ENCODE measurements around the gene GPRC6A.
A peak's percentile ranks its signal among the peaks of the same experiment; 100 is the strongest.

GPRC6A gene

DNA sequence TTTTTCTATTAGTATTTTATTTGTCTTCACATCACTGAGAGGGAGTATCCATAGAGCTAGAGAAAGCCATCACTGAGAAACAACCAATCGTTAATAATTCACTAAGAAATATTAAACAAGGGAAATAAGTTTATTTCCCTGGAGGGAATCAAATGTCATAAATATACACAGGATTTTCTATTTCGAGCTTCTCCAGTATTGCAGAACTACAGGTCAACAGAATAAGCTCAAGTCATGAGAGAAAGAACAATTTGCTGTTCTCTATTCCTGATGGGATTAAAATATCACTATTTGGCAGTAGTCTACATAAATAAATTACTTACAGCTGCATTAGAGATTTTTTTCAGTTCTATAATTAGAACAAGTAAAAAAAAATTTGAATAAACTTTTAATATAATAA lies 61.2 kb downstream of the GPRC6A start:
- TF ChIP-seq, protein P1, sequence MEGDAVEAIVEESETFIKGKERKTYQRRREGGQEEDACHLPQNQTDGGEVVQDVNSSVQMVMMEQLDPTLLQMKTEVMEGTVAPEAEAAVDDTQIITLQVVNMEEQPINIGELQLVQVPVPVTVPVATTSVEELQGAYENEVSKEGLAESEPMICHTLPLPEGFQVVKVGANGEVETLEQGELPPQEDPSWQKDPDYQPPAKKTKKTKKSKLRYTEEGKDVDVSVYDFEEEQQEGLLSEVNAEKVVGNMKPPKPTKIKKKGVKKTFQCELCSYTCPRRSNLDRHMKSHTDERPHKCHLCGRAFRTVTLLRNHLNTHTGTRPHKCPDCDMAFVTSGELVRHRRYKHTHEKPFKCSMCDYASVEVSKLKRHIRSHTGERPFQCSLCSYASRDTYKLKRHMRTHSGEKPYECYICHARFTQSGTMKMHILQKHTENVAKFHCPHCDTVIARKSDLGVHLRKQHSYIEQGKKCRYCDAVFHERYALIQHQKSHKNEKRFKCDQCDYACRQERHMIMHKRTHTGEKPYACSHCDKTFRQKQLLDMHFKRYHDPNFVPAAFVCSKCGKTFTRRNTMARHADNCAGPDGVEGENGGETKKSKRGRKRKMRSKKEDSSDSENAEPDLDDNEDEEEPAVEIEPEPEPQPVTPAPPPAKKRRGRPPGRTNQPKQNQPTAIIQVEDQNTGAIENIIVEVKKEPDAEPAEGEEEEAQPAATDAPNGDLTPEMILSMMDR (IDR thresholded peaks at IDR 0.05; ENCODE audit: low read depth, low read length, missing control alignments), result no peak
- no peak overlapping the region for H3K4me3 ChIP-seq (ENCODE audit: low read depth, low read length)
- in situ Hi-C loops (cut with HindIII; ENCODE audit: low sequenced_read_pairs), result no loop called here
- no peak for DNase-seq (ENCODE audit: low read depth)

DNA sequence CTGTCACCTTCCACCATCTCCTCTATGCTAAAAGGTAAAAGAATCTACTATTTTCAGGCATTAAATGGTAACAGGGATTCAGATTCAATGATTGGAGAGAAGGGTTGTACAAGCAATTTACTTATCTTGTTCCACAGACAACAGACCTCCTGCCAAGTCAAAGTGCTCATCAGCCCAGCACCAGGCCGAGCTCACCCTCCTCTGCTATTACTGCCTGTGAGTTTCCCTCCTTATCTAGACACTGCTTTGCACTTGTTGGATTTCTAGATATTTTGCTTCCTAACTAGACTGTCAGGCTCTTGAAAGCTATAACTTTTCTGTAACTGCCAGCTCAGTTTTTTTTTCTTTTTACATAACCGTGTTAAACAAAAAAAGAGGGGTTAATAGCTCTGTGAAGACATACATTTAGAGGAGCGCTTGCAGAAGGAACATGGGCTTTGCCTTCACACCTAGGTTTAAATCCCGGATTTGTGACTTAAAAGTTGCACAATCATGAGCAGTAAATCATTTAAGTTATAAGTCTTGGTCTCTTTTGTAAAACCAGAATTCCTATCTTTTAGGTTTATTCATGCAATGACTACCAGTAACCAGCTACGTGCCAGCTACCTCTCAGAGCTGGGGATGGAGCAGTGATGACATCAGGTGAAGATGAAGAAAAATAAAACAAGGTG lies 62.2 kb downstream of the GPRC6A start:
- in situ Hi-C loops (cut with HindIII; ENCODE audit: low sequenced_read_pairs), result no loop called here
- no peak for DNase-seq (ENCODE audit: low read depth)
- H3K4me3 ChIP-seq (ENCODE audit: low read depth, low read length), result no peak overlapping the region
- TF ChIP-seq, protein P1 (IDR thresholded peaks at IDR 0.05; ENCODE audit: low read depth, low read length, missing control alignments), result no peak

DNA sequence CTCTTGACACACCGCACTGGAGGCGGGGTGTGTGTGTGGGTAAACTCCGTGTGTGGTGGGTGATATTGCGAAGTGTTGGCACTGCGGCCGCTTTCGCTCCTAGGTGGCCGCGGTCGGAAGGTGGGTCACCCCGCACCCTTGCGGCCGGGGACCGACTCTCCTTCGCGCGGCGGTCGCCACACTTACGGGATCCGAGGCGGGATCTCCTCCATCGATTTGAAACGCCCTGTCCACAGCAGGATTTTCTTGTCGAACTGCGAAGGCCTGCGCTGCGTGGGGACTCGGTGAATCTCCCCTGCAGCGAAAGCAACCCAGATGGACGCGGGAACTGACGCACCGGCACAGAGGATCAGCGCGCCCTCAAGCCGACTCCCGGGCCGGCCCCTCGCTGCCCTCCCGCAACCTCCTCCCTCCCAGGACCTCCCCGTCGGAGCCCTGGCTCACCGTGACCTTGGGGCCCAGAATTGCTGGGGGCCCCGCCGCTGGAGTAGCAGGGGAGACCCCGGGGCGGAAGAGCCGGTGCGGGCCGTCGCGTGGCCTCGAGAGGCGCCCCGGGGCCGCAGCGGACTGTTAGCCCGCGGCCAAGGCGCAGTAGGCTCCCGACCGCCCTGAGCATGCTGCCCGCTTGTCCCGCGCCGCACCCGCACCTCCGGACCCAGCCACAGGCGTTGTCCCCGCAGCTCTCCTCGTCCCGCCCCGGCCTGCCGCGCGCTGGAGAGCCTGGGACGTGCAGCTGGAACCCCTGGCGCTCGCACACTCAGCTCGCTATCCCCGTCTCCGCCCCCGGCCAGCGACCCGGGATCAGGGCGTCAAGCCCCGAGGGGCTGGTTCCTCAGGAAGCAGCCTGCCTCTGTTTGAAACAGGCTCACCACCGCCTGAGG lies 63.7 kb downstream of the GPRC6A start, which contains the start of gene FAM162B:
Gene FAM162B (minus strand): TSS at position 759 of the 881 bp plus-strand sequence. CDS start 143 bp downstream, at position 616.
- TF ChIP-seq, protein P1 (IDR thresholded peaks at IDR 0.05; ENCODE audit: low read depth, low read length, missing control alignments), result no peak
- H3K4me3 ChIP-seq (ENCODE audit: low read depth, low read length), result peak within 1 kb of the TSS; percentile 51
- in situ Hi-C loops (cut with HindIII; ENCODE audit: low sequenced_read_pairs), result no loop called here
- DNase-seq (ENCODE audit: low read depth), result no peak

DNA sequence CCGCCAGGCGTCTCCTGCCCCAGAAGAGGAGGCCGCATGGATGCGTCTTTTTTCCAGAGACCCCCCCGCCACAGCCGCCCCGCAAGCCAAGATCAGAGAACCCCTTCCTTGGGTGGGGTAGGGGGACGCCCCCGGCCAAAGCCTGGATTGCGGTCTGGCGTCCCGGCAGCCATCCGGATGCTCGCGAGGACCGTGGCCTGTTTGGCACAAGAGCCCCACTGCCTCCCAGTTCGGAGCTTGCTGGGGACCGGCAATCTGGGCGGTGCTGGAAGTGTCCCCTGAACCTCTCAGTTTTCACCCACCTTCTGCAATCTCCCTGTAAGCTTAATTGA lies 64.3 kb downstream of the GPRC6A start:
- TF ChIP-seq, protein P1 (IDR thresholded peaks at IDR 0.05; ENCODE audit: low read depth, low read length, missing control alignments), result no peak
- peak overlapping the region; percentile 51 for H3K4me3 ChIP-seq (ENCODE audit: low read depth, low read length)
- in situ Hi-C loops (cut with HindIII; ENCODE audit: low sequenced_read_pairs), result no loop called here
- DNase-seq (ENCODE audit: low read depth), result no peak

DNA sequence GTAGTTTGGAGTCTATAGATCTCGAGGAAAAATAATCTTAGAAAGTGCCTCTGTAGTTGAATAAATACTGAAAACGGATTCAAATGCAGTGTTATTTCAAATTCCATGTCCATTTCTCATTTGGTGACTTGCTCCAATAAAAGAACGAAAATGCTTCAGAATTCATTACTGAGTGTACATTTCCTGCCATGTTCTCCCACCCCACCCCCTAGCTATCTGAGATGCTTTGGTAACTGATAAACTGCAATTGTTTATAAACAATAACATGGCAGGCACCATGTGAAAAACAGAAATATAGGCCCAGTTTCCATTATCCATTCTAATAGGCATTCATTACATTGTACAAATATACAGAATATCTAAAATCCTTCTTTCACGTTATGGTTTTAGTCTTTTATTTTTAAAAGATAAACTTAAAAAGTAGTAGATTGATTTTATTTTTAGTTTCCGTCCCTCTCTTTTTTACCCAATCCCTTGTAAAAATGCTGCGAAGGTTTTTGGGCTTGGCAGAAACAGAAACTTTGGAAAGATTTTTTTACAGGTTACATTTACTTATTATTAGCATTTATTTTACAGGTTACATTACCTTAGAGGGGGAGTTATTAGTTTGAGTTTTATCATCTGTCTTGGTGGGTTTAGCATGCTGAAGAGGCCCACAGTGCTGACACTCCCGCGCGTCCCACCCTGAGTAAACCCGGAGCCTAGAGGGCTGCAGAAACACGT lies 64.8 kb downstream of the GPRC6A start:
- DNase-seq (ENCODE audit: low read depth), result no peak
- in situ Hi-C loops (cut with HindIII; ENCODE audit: low sequenced_read_pairs), result no loop called here
- TF ChIP-seq, protein P1 (IDR thresholded peaks at IDR 0.05; ENCODE audit: low read depth, low read length, missing control alignments), result no peak
- peak overlapping the region; percentile 51 for H3K4me3 ChIP-seq (ENCODE audit: low read depth, low read length)

DNA sequence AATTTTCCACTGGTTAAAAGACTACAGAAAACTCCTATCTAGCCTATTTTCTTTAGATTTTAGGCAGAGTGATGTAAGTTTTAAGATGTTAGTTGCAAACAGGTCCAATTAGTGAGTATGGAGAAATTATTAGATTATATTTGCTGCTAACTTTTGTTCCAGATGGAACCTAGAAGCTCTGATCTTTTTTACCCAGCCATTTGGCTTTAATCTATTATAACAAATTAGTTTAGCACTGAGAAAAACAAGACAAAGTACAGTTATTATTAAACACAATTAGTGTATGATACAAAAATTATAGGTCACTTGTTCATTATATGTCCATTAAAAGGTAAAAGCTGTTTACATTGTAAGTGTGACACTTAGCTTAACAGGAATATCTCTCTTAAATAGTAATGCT lies 65.8 kb downstream of the GPRC6A start:
- TF ChIP-seq, protein P1 (IDR thresholded peaks at IDR 0.05; ENCODE audit: low read depth, low read length, missing control alignments), result no peak
- no peak for DNase-seq (ENCODE audit: low read depth)
- in situ Hi-C loops (cut with HindIII; ENCODE audit: low sequenced_read_pairs), result no loop called here
- no peak overlapping the region for H3K4me3 ChIP-seq (ENCODE audit: low read depth, low read length)

Measured in astrocyte of the cerebellum (primary cell).